HepG2 (cell line): ENCODE measurements around the gene MOV10L1. TPM values are rescaled to one million over a fixed set of nuclear protein-coding genes. Genes with fewer than 3 reads are reported as not detected.
A peak's percentile ranks its signal among the peaks of the same experiment; 100 is the strongest.

Source experiments
- ATAC-seq: fragments of 200-7000 bp; cut with Tn5 transposase; 3 replicates; pipeline ENCODE4 v1.9.1; 2020; ENCODE audit warnings: mild to moderate bottlenecking, moderate library complexity
- BruUV-seq: library from RNA; stranded (reverse); fragments of 400-500 nt; replicated peaks from 2 replicates; lab custom pipeline; 2021; lab: Mats Ljungman, UMichigan
- CTCF ChIA-PET: fragments of 300-600 bp; formaldehyde crosslinking; extraction: SDS; loops from one replicate; lab custom pipeline; 2021; ENCODE audit warnings: low total read pairs, inconsistent platforms, low intra/inter-chr PET ratio; lab: Yijun Ruan, JAX
- POLR2A ChIA-PET: fragments of 350-600 bp; sonication (Branson Sonifier 250); formaldehyde crosslinking; loops from one replicate; lab custom pipeline; 2020; ENCODE audit warnings: antibody characterized with exemption, inconsistent platforms; lab: Yijun Ruan, JAX
- DNase-seq: peaks from one replicate; pipeline ENCODE4 v3.0.0-alpha.2; 2015; ENCODE audit warnings: low spot score
- FAIRE-seq: peaks from 3 replicates; lab custom pipeline; 2011; peaks lifted over from hg19 to GRCh38; lab: Jason Lieb, UNC
- H2AFZ ChIP-seq: one replicate; pipeline ENCODE4 v1.6.1; 2011; ENCODE audit warnings: low read length, inconsistent platforms
- H3K27ac ChIP-seq: fragments of 300-600 bp; 3 replicates; pipeline ENCODE4 v1.8.0; 2011; ENCODE audit warnings: mixed run types, mild to moderate bottlenecking, mixed read lengths, low read length, inconsistent platforms; ENCODE audit not compliant: insufficient read depth; ENCODE audit errors: extremely low read length
- H3K27me3 ChIP-seq, 2 experiments: fragments of 200-600 bp in 1 of 2; 2 replicates in 1 of 2; 3 replicates in 1 of 2; pipeline versions ENCODE4 v1.6.0 to v1.8.0; 2011; ENCODE audit warnings: low read length in 2 of 2, mild to moderate bottlenecking in 2 of 2, moderate library complexity in 2 of 2, inconsistent platforms in 1 of 2; ENCODE audit not compliant: insufficient read depth in 2 of 2, control insufficient read depth in 1 of 2
- H3K36me3 ChIP-seq, 2 experiments: fragments of 200-600 bp in 1 of 2; replicated peaks in 1 of 2; 2 replicates in 1 of 2; 3 replicates in 1 of 2; pipeline versions ENCODE4 v1.5.1 to v1.8.0; 2011; ENCODE audit warnings: low read length in 2 of 2, inconsistent platforms in 1 of 2; ENCODE audit not compliant: insufficient read depth in 2 of 2, control insufficient read depth in 1 of 2
- H3K4me1 ChIP-seq: 2 replicates; pipeline ENCODE4 v1.5.1; 2012; ENCODE audit warnings: low read length, inconsistent platforms; ENCODE audit not compliant: insufficient read depth
- H3K4me2 ChIP-seq: 2 replicates; pipeline ENCODE4 v1.6.0; 2011; ENCODE audit warnings: low read depth, low read length, inconsistent platforms
- H3K4me3 ChIP-seq, 3 experiments: fragments of 200-600 bp in 1 of 3; sonication (generic), shearing (Covaris generic) in 1 of 3; replicated peaks in 1 of 3; 2 replicates each; pipeline ENCODE4 v1.5.1; 2011 to 2016; ENCODE audit warnings: low read length in 3 of 3, inconsistent platforms in 2 of 3, low read depth in 2 of 3, mild to moderate bottlenecking in 2 of 3, control low read depth in 1 of 3, mixed read lengths in 1 of 3; ENCODE audit not compliant: insufficient read depth in 1 of 3
- H3K79me2 ChIP-seq: one replicate; pipeline ENCODE4 v1.6.1; 2011; ENCODE audit warnings: low read length, inconsistent platforms; ENCODE audit not compliant: insufficient read depth
- H3K9ac ChIP-seq: 2 replicates; pipeline ENCODE4 v1.6.0; 2011; ENCODE audit warnings: mild to moderate bottlenecking, low read depth, low read length, inconsistent platforms; ENCODE audit not compliant: insufficient read depth
- H3K9me3 ChIP-seq: 2 replicates; pipeline ENCODE4 v1.5.1; 2012; ENCODE audit warnings: mild to moderate bottlenecking, low read length
- H4K20me1 ChIP-seq: 2 replicates; pipeline ENCODE4 v1.6.0; 2011; ENCODE audit warnings: inconsistent platforms, mild to moderate bottlenecking, low read length, moderate library complexity; ENCODE audit not compliant: insufficient read depth
- CREM ChIP-seq, 2 experiments: sonication (generic) in 1 of 2; formaldehyde crosslinking in 1 of 2; IDR thresholded peaks; 2 replicates each; pipeline versions ENCODE4 v1.4.0 to v1.6.1; 2016 to 2020; ENCODE audit warnings: antibody characterized with exemption in 1 of 2, mild to moderate bottlenecking in 1 of 2, missing genetic modification reagents in 1 of 2
- MAFG ChIP-seq: sonication (generic); formaldehyde crosslinking; IDR thresholded peaks from 2 replicates; pipeline ENCODE4 v1.5.1; 2020; ENCODE audit warnings: mild to moderate bottlenecking, missing genetic modification reagents
- PRPF4 ChIP-seq: fragments of 200-400 bp; formaldehyde crosslinking; IDR thresholded peaks from 2 replicates; pipeline ENCODE4 v1.6.1; 2016; ENCODE audit warnings: low read length, low read depth; ENCODE audit not compliant: poor library complexity, severe bottlenecking
- SALL1 ChIP-seq: sonication (generic); formaldehyde crosslinking; IDR thresholded peaks from 2 replicates; pipeline ENCODE4 v1.8.0; 2022; ENCODE audit warnings: mild to moderate bottlenecking, missing genetic modification reagents
- THAP9 ChIP-seq: sonication (generic); formaldehyde crosslinking; IDR thresholded peaks from 2 replicates; pipeline ENCODE4; 2020; ENCODE audit warnings: missing genetic modification reagents, mild to moderate bottlenecking, borderline replicate concordance
- XBP1 ChIP-seq: sonication (generic); formaldehyde crosslinking; IDR thresholded peaks from 2 replicates; pipeline ENCODE4 v1.5.0; 2020; ENCODE audit warnings: missing genetic modification reagents
- XRCC5 ChIP-seq: fragments of 200-400 bp; formaldehyde crosslinking; optimal IDR thresholded peaks from 2 replicates; pipeline ENCODE3; 2017; ENCODE audit warnings: mild to moderate bottlenecking, low read length
- ZHX2 ChIP-seq, 2 experiments: sonication (generic) in 1 of 2; formaldehyde crosslinking in 1 of 2; IDR thresholded peaks; 2 replicates each; pipeline versions ENCODE4 v1.6.1 to v1.9.0; 2014 to 2022; ENCODE audit warnings: antibody characterized with exemption in 1 of 2, borderline replicate concordance in 1 of 2, inconsistent platforms in 1 of 2, low read depth in 1 of 2, missing genetic modification reagents in 1 of 2
- ZNF121 ChIP-seq: sonication (generic); formaldehyde crosslinking; IDR thresholded peaks from 2 replicates; pipeline ENCODE4 v1.5.0; 2020; ENCODE audit warnings: mild to moderate bottlenecking, missing genetic modification reagents
- ZNF589 ChIP-seq: sonication (generic); formaldehyde crosslinking; conservative IDR thresholded peaks from 2 replicates; pipeline ENCODE4 v1.8.0; 2022; ENCODE audit warnings: mild to moderate bottlenecking, moderate library complexity, missing genetic modification reagents
- ZNF761 ChIP-seq: sonication (generic); formaldehyde crosslinking; conservative IDR thresholded peaks from 2 replicates; pipeline ENCODE4 v1.4.0; 2020; ENCODE audit warnings: mild to moderate bottlenecking, missing genetic modification reagents
- ZUFSP ChIP-seq: sonication (generic); formaldehyde crosslinking; IDR thresholded peaks from 2 replicates; pipeline ENCODE4 v1.9.0; 2021; ENCODE audit warnings: missing genetic modification reagents, mild to moderate bottlenecking, borderline replicate concordance
- whole genome bisulfite sequencing: methylation state at CpG from one replicate; pipeline ENCODE4 v1.1.6; 2017; ENCODE audit warnings: low lambda C conversion rate; 5-methylcytosine and 5-hydroxymethylcytosine counted together
- in situ Hi-C: cut with HindIII; loops from 2 replicates; pipeline ENCODE4 v1.10.0; 2017; ENCODE audit warnings: low pct_unique_long_range_greater_than_20kb; ENCODE audit not compliant: extremely low pct_ligation_motif_present
- intact Hi-C: fragments of 100-400 bp; cut with micrococcal nuclease; formaldehyde crosslinking; loops from one replicate; pipeline ENCODE4 v1.10.0; 2022; ENCODE audit not compliant: unreplicated experiment
- polyA plus RNA-seq, 8 experiments: library from polyadenylated mRNA; depleted of rRNA in 3 of 8; stranded (reverse) in 7 of 8; unstranded in 1 of 8; fragments of >200 nt; fragmentation: Illumina TruSeq in 4 of 8; extraction: Trizol in 4 of 8; gene quantifications; 2 replicates each; pipeline versions ENCODE4 v1.2.1 to v1.2.3, GENCODE V29; 2011 to 2016; ENCODE audit warnings: low read depth in 4 of 8, missing spikeins in 1 of 8, mixed read lengths in 1 of 8; ENCODE audit not compliant: insufficient read depth in 1 of 8
- total RNA-seq, 5 experiments: library from RNA; depleted of rRNA; stranded (reverse); fragments of >200 nt; fragmentation: Illumina TruSeq; extraction: Trizol; gene quantifications; 2 replicates each; pipeline ENCODE4 v1.2.3, GENCODE V29; 2016; ENCODE audit warnings: low read depth in 1 of 5

The MOV10L1 gene
- total and polyA plus RNA-seq, 2 of the 13 experiments (the other 11 are each of a cell fraction or from before 2014, with no cell fraction given): 0.11 to 0.12 TPM

- Histone ChIP-seq H3K4me3 (no peak overlapping the region), H3K36me3 (peaks cover 5 to 30% of the 10 kb centered on the region in 2 experiments; a peak in 4 of 5 replicates)
- FAIRE-seq: no peak
- TF ChIP-seq XBP1: no peak
- TF ChIP-seq MAFG: no peak
- TF ChIP-seq ZUFSP (CRISPR knock-in tag): no peak
- TF ChIP-seq THAP9 (CRISPR knock-in tag): no peak
- no peak for TF ChIP-seq ZNF121 (CRISPR knock-in tag)
- TF ChIP-seq XRCC5: peak; percentile 74
- TF ChIP-seq CREM (IDR thresholded peaks at IDR 0.05): no peak
- TF ChIP-seq CREM (CRISPR knock-in tag; IDR thresholded peaks at IDR 0.05): no peak
- TF ChIP-seq PRPF4: no peak
- no peak for TF ChIP-seq ZHX2 (IDR thresholded peaks at IDR 0.05; ENCODE audit: low read depth)
- TF ChIP-seq ZHX2 (CRISPR knock-in tag; IDR thresholded peaks at IDR 0.05; ENCODE audit: borderline replicate concordance): no peak
- TF ChIP-seq ZNF761 (CRISPR knock-in tag): no peak
- TF ChIP-seq SALL1: 0 out of 2 replicates have a peak, but pooled peaks have one; percentile 3
- TF ChIP-seq ZNF589: no peak
These were observed 116.8 kb downstream of the MOV10L1 start for GRCh38 chr22:50206599-50206998.

More at GRCh38 chr22:50206599-50206998, 116.8 kb downstream of the MOV10L1 start:
- CTCF ChIA-PET: interaction anchor here (0.9 kb wide), 1 partner anchor 57 kb away, joined by 5 read pairs; no protein-coding TSS in a partner anchor
- Histone ChIP-seq H3K79me2 (peaks cover 18% of the 10 kb centered on the region), H4K20me1 (peaks cover 11% of the 10 kb centered on the region), H3K27ac (no peak overlapping the region), H3K9me3 (no peaks in the 10 kb centered on the region), H2AFZ (no peak overlapping the region), H3K4me1 (peaks cover 36% of the 10 kb centered on the region), H3K27me3 (no peaks in the 10 kb centered on the region), H3K4me2 (no peak overlapping the region), H3K9ac (no peak overlapping the region)
- POLR2A ChIA-PET: interaction anchor here (0.7 to 1.2 kb wide), 2 partner anchors 23 to 61 kb away, joined by 3 read pairs; no protein-coding TSS in a partner anchor
- in situ Hi-C loops: loop anchor here (5.0 kb wide), 1 partner anchor 59 kb away; no protein-coding TSS in a partner anchor
- BruUV-seq: no TSS peak
- peak; percentile 63 for ATAC-seq
- WGBS: no CpG with 5 or more reads among the region's 10 CpGs
- intact Hi-C loops: no loop called here
- peak; percentile 35 for DNase-seq
